H1 (cell line): Measurements from ENCODE around the gene VWA1. TPM values are rescaled to one million over a fixed set of nuclear protein-coding genes. Genes with fewer than 3 reads are reported as not detected.

Experiments used
- CTCF ChIA-PET: fragments of 300-600 bp; sonication (Branson Sonifier 250); formaldehyde crosslinking; loops from one replicate; lab custom pipeline; 2021; ENCODE audit not compliant: partially characterized antibody; lab: Charles Lee
- POLR2A ChIA-PET: fragments of 300-600 bp; sonication (Branson Sonifier 250); formaldehyde crosslinking; loops from one replicate; lab custom pipeline; 2021; ENCODE audit warnings: inconsistent platforms; ENCODE audit not compliant: partially characterized antibody; lab: Charles Lee
- DNase-seq, 2 experiments: peaks; one replicate each; pipeline versions ENCODE4 v3.0.0 to v3.0.0-alpha.2; 2010 to 2022; ENCODE audit warnings: low spot score in 2 of 2, low read depth in 1 of 2, mixed read lengths in 1 of 2
- FAIRE-seq: peaks from 2 replicates; lab custom pipeline; 2011; peaks lifted over from hg19 to GRCh38; lab: Jason Lieb, UNC
- H2AFZ ChIP-seq: 2 replicates; pipeline ENCODE4 v1.8.1; 2012; ENCODE audit warnings: low read length, inconsistent platforms
- H2AK5ac ChIP-seq: 2 replicates; pipeline ENCODE4 v1.6.1; 2013; ENCODE audit warnings: low read depth, low read length
- H2BK120ac ChIP-seq: replicated peaks from 2 replicates; pipeline ENCODE3; 2013; ENCODE audit warnings: low read depth, low read length, inconsistent platforms
- H2BK12ac ChIP-seq: 2 replicates; pipeline ENCODE4 v1.6.1; 2013; ENCODE audit warnings: low read depth, low read length
- H2BK15ac ChIP-seq: 2 replicates; pipeline ENCODE4 v1.6.1; 2013; ENCODE audit warnings: low read length
- H2BK20ac ChIP-seq: 2 replicates; pipeline ENCODE4 v1.6.1; 2013; ENCODE audit warnings: low read length
- H2BK5ac ChIP-seq: 2 replicates; pipeline ENCODE4 v1.6.1; 2013; ENCODE audit warnings: low read depth, low read length
- H3K14ac ChIP-seq: 2 replicates; pipeline ENCODE4 v1.6.1; 2013; ENCODE audit warnings: inconsistent platforms; ENCODE audit not compliant: insufficient read length
- H3K18ac ChIP-seq: 2 replicates; pipeline ENCODE4 v1.6.1; 2013; ENCODE audit warnings: low read length; ENCODE audit errors: extremely low read depth
- H3K23ac ChIP-seq: 2 replicates; pipeline ENCODE4 v1.6.1; 2013; ENCODE audit warnings: inconsistent platforms; ENCODE audit not compliant: insufficient read length
- H3K23me2 ChIP-seq: 2 replicates; pipeline ENCODE4 v1.6.1; 2013; ENCODE audit warnings: low read depth, low read length
- H3K27ac ChIP-seq: 2 replicates; pipeline ENCODE4 v1.6.1; 2011; ENCODE audit warnings: low read depth, low read length, inconsistent platforms
- H3K27me3 ChIP-seq, 4 experiments: replicated peaks in 1 of 4; 1 replicate in 1 of 4; 2 replicates in 3 of 4; pipeline versions ENCODE4 v1.6.1 to v1.8.1; 2011 to 2013; ENCODE audit warnings: low read length in 3 of 4, mild to moderate bottlenecking in 3 of 4, inconsistent platforms in 2 of 4, mixed read lengths in 2 of 4, moderate library complexity in 1 of 4; ENCODE audit not compliant: control insufficient read depth in 3 of 4, insufficient read depth in 3 of 4; ENCODE audit errors: extremely low read depth in 1 of 4
- H3K36me3 ChIP-seq, 4 experiments: 2 replicates each; pipeline versions ENCODE4 v1.6.1 to v1.8.1; 2011 to 2013; ENCODE audit warnings: mild to moderate bottlenecking in 4 of 4, low read length in 3 of 4, moderate library complexity in 2 of 4, control low read depth in 1 of 4, inconsistent platforms in 1 of 4; ENCODE audit not compliant: insufficient read depth in 4 of 4, control insufficient read depth in 2 of 4
- H3K4ac ChIP-seq: replicated peaks from 2 replicates; pipeline ENCODE3; 2013; ENCODE audit warnings: low read length, low read depth, mixed read lengths, inconsistent platforms; ENCODE audit not compliant: insufficient read length
- H3K4me1 ChIP-seq, 4 experiments: replicated peaks in 1 of 4; 1 replicate in 1 of 4; 2 replicates in 3 of 4; pipeline versions ENCODE4 v1.6.1 to v1.8.1; 2011 to 2013; ENCODE audit warnings: low read length in 3 of 4, inconsistent platforms in 2 of 4, mixed read lengths in 1 of 4; ENCODE audit not compliant: insufficient read depth in 4 of 4, control insufficient read depth in 3 of 4
- H3K4me2 ChIP-seq, 2 experiments: 2 replicates each; pipeline versions ENCODE4 v1.6.1 to v1.8.1; 2011 to 2013; ENCODE audit warnings: low read depth in 2 of 2, low read length in 2 of 2, control low read depth in 1 of 2, inconsistent platforms in 1 of 2, mild to moderate bottlenecking in 1 of 2; ENCODE audit not compliant: insufficient read depth in 1 of 2
- H3K4me3 ChIP-seq, 4 experiments: fragments of 200-600, 300-600 bp in 1 of 4; sonication (generic), shearing (Covaris generic), sonication (Bioruptor Twin) in 1 of 4; 2 replicates each; pipeline versions ENCODE4 v1.5.1 to v1.8.1; 2011 to 2016; ENCODE audit warnings: low read length in 4 of 4, low read depth in 3 of 4, control low read depth in 2 of 4, inconsistent platforms in 2 of 4, mild to moderate bottlenecking in 2 of 4, mixed read lengths in 1 of 4, moderate library complexity in 1 of 4; ENCODE audit not compliant: insufficient read depth in 2 of 4; ENCODE audit errors: extremely low read depth in 1 of 4
- H3K56ac ChIP-seq: replicated peaks from 2 replicates; pipeline ENCODE3; 2013; ENCODE audit warnings: low read depth, mild to moderate bottlenecking, mixed read lengths, low read length, inconsistent platforms; ENCODE audit not compliant: insufficient read length
- H3K79me1 ChIP-seq: 2 replicates; pipeline ENCODE4 v1.6.1; 2013; ENCODE audit warnings: low read depth, low read length, control low read depth
- H3K79me2 ChIP-seq, 2 experiments: 2 replicates each; pipeline versions ENCODE4 v1.6.1 to v1.8.1; 2012 to 2013; ENCODE audit warnings: low read length in 2 of 2, mild to moderate bottlenecking in 2 of 2, inconsistent platforms in 1 of 2; ENCODE audit not compliant: insufficient read depth in 2 of 2, control insufficient read depth in 1 of 2
- H3K9ac ChIP-seq, 4 experiments: replicated peaks in 1 of 4; 1 replicate in 1 of 4; 2 replicates in 3 of 4; pipeline versions ENCODE4 v1.6.1 to v1.8.1; 2011 to 2013; ENCODE audit warnings: low read depth in 3 of 4, low read length in 3 of 4, control low read depth in 2 of 4, mild to moderate bottlenecking in 2 of 4, moderate library complexity in 2 of 4, inconsistent platforms in 1 of 4; ENCODE audit errors: extremely low read depth in 1 of 4
- H3K9me3 ChIP-seq, 2 experiments: 2 replicates each; pipeline versions ENCODE4 v1.6.1 to v1.8.1; 2012 to 2013; ENCODE audit warnings: mild to moderate bottlenecking in 2 of 2, moderate library complexity in 2 of 2, control low read depth in 1 of 2, inconsistent platforms in 1 of 2, low read depth in 1 of 2, low read length in 1 of 2, mixed read lengths in 1 of 2; ENCODE audit not compliant: insufficient read depth in 2 of 2
- H4K20me1 ChIP-seq, 2 experiments: replicated peaks in 1 of 2; 2 replicates each; pipeline versions ENCODE3 to v1.8.1; 2011 to 2013; ENCODE audit warnings: inconsistent platforms in 2 of 2, low read length in 2 of 2, mild to moderate bottlenecking in 1 of 2; ENCODE audit not compliant: insufficient read depth in 2 of 2, control insufficient read depth in 1 of 2
- H4K5ac ChIP-seq: 2 replicates; pipeline ENCODE4 v1.6.1; 2013; ENCODE audit warnings: low read length, low read depth, mixed read lengths, inconsistent platforms; ENCODE audit not compliant: insufficient read length
- H4K8ac ChIP-seq: 2 replicates; pipeline ENCODE4 v1.8.0; 2013; ENCODE audit warnings: mild to moderate bottlenecking, moderate library complexity, low read length, inconsistent platforms; ENCODE audit not compliant: insufficient read depth; ENCODE audit errors: extremely low read depth
- H4K91ac ChIP-seq: replicated peaks from 2 replicates; pipeline ENCODE3; 2013; ENCODE audit warnings: low read length, mixed read lengths, inconsistent platforms; ENCODE audit not compliant: insufficient read length
- CHD1 ChIP-seq: IDR thresholded peaks from 2 replicates; pipeline ENCODE4 v1.6.1; 2012; ENCODE audit warnings: low read depth, low read length, improper control_type of control experiment
- FOSL1 ChIP-seq: IDR thresholded peaks from 2 replicates; pipeline ENCODE4 v1.6.1; 2011; ENCODE audit warnings: mild to moderate bottlenecking, low read depth, low read length, moderate library complexity; ENCODE audit not compliant: insufficient read depth
- MAX ChIP-seq: IDR thresholded peaks from 2 replicates; pipeline ENCODE4 v1.6.1; 2012; ENCODE audit warnings: inconsistent platforms
- SP1 ChIP-seq: IDR thresholded peaks from 2 replicates; pipeline ENCODE4 v1.6.1; 2011; ENCODE audit warnings: low read depth, low read length
- WGBS, 2 experiments: shearing (Covaris generic) in 1 of 2; methylation state at CpG; one replicate each; pipeline versions ENCODE4 v1.1.6 to v1.1.7; 2013 to 2015; ENCODE audit warnings: low lambda C conversion rate in 2 of 2, mixed read lengths in 2 of 2, inconsistent platforms in 1 of 2, low coverage in 1 of 2, missing lambda C conversion rate in 1 of 2; ENCODE audit not compliant: insufficient replicate concordance in 2 of 2, insufficient coverage in 1 of 2, insufficient read length in 1 of 2; ENCODE audit errors: extremely low coverage in 1 of 2, missing lambda C conversion rate in 1 of 2; 5-methylcytosine and 5-hydroxymethylcytosine counted together
- polyA plus RNA-seq, 7 experiments: library from polyadenylated mRNA; depleted of rRNA in 3 of 7; stranded (reverse) in 5 of 7; unstranded in 2 of 7; fragments of >200 nt in 5 of 7; fragments of 200-250 nt in 2 of 7; gene quantifications; 1 replicate in 5 of 7; 2 replicates in 1 of 7; 4 replicates in 1 of 7; pipeline versions ENCODE4 v1.2.1 to v1.2.3, GENCODE V29; 2011 to 2013; ENCODE audit warnings: missing spikeins in 2 of 7, mixed read lengths in 2 of 7
- total RNA-seq: library from RNA; stranded (reverse); fragmentation: NEBNext Ultra II Directional; extraction: Animal tissue kit (Norgen Biotek cat#: 25700); gene quantifications from 2 replicates; pipeline ENCODE4 v1.2.1, GENCODE V29; 2021

The VWA1 gene
- total and polyA plus RNA-seq, 2 of the 8 experiments (the other 6 are each of a cell fraction or from before 2014, with no cell fraction given): 16.0 to 36.6 TPM

- Histone ChIP-seq H3K4me1 (peaks cover 0 to 18% (median 13%) of the 10 kb centered on the region in 4 experiments; a peak in 6 of 7 replicates), H2BK15ac (no peak overlapping the region), H3K23me2 (peaks cover 17% of the 10 kb centered on the region), H4K20me1 (peaks cover 12 to 27% of the 10 kb centered on the region in 2 experiments), H3K27me3 (no peaks in the 10 kb centered on the region), H3K27ac (0 out of 2 replicates have a peak overlapping the region, but pooled peaks have one; percentile 89), H3K79me1 (peaks cover 18% of the 10 kb centered on the region), H3K4me2 (peak overlapping the region; percentile 81 to 89), H2BK5ac (no peak overlapping the region; the same call in 1 of the 2 replicates), H2BK120ac (no peak overlapping the region), H4K91ac (no peak overlapping the region), H3K36me3 (peaks cover 36 to 67% (median 50%) of the 10 kb centered on the region in 4 experiments), H2BK12ac (no peak overlapping the region), H2AK5ac (0 out of 2 replicates have a peak overlapping the region, but pooled peaks have one; percentile 20), H2BK20ac (no peak overlapping the region), H3K9ac (peak overlapping the region; percentile 75 to 96 (median 92)), H3K9me3 (no peaks in the 10 kb centered on the region), H4K8ac (peak overlapping the region; percentile 86; the same call in 1 of the 2 replicates), H3K18ac (no peak overlapping the region), H3K14ac (no peak overlapping the region), H3K23ac (no peak overlapping the region), H3K56ac (no peak overlapping the region), H3K4ac (no peak overlapping the region), H3K4me3 (peak overlapping the region; percentile 93 to 95 (median 94)), H3K79me2 (peaks cover 6 to 50% of the 10 kb centered on the region in 2 experiments; a peak in 3 of 4 replicates), H4K5ac (no peak overlapping the region), H2AFZ (no peak overlapping the region)
- ChIA-PET CTCF (interaction anchor here (0.9 to 3.1 kb wide), 7 partner anchors 9 to 107 kb away, joined by 3 to 14 read pairs (median 7); partner anchors contain the start of gene AURKAIP1), POLR2A (interaction anchor here (0.8 to 33.4 kb wide), 7 partner anchors 2 to 55 kb away, joined by 4 to 719 read pairs (median 27); partner anchors contain the start of genes ANKRD65, AURKAIP1, CCNL2 and MRPL20)
- 84% methylated on average over 19 of the region's 19 CpGs; no CpG with 5 or more reads in 1 of the 2 experiments for WGBS, 2 experiments
- no peak for DNase-seq
- FAIRE-seq: no peak
- no peak for TF ChIP-seq SP1
- TF ChIP-seq MAX: no peak
- no peak for TF ChIP-seq CHD1
- no peak for TF ChIP-seq FOSL1
Measured at GRCh38 chr1:1397839-1398523, 37.5 kb upstream of the VWA1 start.
